GM19468 (cell line): ENCODE results near the gene NUPR1.
"Not testable (repeated sequence)": the region's sequence is repeated elsewhere in the genome, so short reads cannot be mapped to it uniquely, and the experiment has no call there.

Experiments
- ATAC-seq: cut with Tn5 transposase; IDR thresholded peaks from one replicate; pipeline ENCODE4 v1.9.1; 2021; ENCODE audit warnings: mild to moderate bottlenecking, moderate library complexity, moderate number of reproducible peaks; ENCODE audit not compliant: unreplicated experiment; ENCODE audit errors: extremely low read depth

The NUPR1 gene, protein sequence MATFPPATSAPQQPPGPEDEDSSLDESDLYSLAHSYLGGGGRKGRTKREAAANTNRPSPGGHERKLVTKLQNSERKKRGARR

DNA sequence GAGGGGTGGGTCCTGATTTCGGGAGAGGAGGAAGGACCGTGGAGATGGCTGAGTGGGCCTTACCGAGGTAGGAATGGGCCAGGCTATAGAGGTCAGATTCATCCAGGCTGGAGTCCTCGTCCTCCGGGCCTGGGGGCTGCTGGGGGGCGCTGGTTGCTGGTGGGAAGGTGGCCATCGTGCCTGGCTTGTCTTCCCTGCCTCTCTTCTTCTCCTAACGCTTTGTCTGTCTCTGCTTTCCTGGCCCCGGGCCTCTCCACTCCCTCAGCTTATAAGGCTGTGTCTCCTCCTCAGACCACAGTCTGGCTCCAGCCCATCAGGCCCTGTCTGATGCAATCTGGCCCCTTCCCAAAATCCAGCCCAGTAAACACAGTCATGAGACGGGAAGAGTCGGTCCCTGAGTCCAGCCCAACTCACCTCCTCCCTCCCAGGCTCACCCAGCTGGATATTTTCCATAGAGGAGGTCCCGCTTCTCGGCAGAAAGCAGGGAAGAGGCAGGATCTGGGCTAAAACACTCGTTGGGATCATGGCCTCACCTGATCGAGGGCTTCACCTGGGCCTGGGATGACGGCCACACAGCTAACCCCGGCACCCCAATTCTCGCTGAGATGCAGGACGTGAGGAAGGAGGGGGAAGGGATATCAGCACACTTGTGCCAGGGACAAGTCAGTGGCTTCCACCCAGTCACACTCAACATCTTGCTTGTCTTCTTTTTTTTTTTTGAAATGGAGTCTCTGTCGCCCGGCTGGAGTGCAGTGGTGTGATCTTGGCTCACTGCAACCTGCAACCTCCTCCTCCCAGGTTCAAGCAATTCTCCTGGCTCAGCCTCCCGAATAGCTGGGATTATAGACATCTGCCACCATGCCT lies at the start of gene NUPR1:
Gene NUPR1, minus strand, starts transcription at position 242 of the 864 bp plus-strand sequence. Its CDS starts 67 bp downstream, at position 175.
- no peak for ATAC-seq

GRCh38 chr16:28587386-28587785 lies 48.6 kb upstream of the NUPR1 start:
- no peak for ATAC-seq

DNA sequence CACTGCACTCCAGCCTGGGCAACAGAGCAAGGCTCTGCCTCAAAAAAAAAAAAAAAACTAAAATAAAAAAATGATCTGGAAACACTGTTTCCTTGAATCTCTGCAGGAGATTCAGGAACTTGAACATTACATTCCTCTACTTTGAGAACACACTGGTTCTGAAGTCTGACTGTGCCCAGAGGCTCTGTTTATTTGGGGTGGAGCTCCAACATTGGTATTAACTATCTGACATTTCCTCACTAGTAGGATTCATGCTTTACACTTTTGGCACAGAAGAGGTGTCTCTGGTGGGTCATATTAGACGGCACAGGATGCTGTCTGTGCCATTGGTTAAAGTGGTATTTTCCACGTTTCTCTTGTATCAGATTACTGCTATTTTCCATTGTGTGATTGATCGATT lies 47.7 kb upstream of the NUPR1 start:
- ATAC-seq: no peak

- ATAC-seq: no peak
Measured at GRCh38 chr16:28585674-28586073, 46.9 kb upstream of the NUPR1 start.

- ATAC-seq: no peak
Measured at GRCh38 chr16:28580726-28581315, 42.0 kb upstream of the NUPR1 start.

GRCh38 chr16:28575446-28576109 lies 36.8 kb upstream of the NUPR1 start:
- no peak for ATAC-seq

DNA sequence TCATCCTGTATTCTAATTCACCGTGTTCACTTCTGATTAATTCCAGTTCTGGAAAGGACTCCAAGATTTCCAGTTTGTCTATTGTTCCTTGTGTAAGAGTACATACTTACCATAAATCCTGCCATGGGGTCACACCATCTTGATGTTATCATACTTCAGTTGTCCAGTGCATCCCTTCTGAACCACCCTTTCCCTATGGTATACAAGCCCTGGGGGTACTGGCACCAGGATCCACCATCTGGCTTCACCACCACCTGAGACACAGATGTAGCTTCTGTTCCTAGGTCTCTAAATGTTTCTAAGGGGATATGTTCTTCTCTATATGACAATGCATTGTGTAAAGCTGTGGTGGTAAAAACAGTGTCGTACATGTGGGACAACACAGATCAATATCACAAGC lies 36.2 kb upstream of the NUPR1 start:
- no peak for ATAC-seq

DNA sequence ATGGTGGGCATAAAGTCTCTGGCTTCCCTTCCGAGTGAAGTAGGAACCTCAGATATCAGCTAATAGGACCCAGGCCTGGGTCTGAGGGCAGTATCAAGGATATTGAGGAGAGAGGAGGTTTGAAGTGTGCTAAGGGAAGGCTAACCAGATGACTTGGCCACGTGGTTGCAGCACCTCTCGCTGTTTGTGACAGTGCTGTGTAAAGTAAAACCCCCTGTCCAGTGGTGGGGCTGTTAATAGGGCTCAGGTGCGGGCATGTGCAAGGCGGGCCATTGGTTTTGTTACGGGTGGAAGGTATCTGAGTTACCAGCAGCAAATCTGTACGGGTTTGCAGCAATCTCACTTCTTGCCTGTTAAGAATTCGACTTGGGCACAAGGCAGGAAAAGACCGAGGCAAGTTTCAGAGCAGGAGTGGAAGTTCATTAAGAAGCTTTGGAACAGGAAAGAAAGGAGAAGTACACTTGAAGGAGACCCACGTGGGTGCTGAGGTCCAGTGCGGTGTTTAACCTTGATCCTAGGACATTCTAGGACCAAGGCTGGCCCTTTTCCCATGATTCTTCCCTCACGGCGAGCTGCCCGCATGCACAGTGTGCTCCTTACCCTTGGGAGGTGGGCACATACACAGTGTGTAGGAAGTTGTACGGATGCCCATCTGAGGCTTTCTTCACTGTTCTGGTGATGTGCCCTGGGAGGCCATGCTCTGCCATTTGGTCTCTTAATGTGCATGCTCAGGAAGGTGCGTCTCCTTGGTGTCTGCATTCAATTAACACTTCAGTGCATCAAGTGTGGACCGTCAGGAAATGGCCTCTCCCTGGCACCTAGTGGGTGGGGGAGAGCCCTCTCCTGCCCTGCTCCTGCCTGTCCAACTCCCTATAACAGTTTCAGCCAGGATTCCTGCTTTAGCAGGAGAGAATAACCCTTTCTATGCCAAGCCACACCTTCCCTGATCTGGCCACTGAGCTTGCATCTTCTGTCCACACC lies 35.3 kb upstream of the NUPR1 start:
- no peak for ATAC-seq

- ATAC-seq: no peak
Measured at GRCh38 chr16:28572696-28573510, 34.1 kb upstream of the NUPR1 start.

GRCh38 chr16:28569968-28570752 lies 31.4 kb upstream of the NUPR1 start:
- ATAC-seq: no peak

GRCh38 chr16:28569021-28569420 lies 30.2 kb upstream of the NUPR1 start:
- no peak for ATAC-seq

DNA sequence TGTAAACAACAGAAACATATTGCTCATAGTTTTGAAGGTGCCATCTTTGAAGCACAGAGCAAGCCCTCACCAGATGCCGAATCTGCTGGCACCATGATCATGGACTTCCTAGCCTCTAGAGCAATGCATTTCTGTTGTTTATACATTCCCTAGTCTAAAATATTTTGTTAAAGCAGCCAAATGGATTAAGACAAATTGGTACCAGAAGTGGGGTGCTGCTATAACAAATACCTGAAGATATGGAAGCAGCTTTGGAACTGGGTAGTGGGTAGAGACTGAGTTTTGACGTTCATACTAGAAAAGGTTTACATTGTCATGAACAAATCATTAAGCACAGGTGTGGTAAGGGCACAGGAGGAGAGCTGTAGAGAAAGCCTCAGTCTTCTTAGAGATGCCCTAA lies 28.5 kb upstream of the NUPR1 start:
- no peak for ATAC-seq

GRCh38 chr16:28566233-28566925 lies 27.6 kb upstream of the NUPR1 start:
- not testable (repeated sequence) for ATAC-seq

DNA sequence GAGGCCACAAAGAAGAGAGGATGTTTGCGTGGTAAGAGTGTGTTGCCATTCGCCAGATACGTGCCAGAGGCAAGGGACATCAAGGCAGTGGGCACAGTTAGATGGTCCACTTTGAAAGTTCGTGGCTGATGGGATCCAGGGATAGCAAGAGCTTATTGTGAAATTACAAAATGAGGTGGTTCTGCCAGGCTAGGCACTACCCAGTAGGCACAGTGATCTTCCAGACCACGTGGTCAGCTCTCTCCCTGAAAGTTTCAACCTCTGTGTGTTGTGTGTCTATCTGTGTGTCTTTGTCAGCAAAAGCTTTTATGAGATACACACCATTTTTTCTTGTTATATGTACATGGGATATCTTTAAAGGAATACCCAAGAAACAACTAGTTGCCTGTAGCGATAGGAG lies 24.4 kb upstream of the NUPR1 start:
- ATAC-seq: no peak

DNA sequence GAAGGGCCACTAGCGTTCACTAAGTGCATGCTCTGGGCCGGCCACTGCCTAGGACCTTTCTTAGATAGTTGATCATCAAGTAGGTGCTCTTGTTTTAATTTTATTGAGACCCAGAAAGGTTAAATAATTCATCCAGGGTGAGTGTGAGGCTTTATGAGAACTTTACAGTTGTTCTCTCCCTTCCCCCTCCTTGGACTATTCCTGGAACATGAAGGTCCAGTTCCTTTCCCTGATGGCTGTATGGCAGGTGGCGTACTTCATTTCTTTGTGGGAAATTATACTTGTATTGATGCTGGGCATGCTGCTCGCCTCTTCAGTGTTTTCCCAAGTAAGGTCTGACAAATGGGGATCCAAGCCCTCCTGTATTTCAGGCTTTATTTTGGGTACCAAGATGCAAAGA lies 23.4 kb upstream of the NUPR1 start:
- no peak for ATAC-seq

DNA sequence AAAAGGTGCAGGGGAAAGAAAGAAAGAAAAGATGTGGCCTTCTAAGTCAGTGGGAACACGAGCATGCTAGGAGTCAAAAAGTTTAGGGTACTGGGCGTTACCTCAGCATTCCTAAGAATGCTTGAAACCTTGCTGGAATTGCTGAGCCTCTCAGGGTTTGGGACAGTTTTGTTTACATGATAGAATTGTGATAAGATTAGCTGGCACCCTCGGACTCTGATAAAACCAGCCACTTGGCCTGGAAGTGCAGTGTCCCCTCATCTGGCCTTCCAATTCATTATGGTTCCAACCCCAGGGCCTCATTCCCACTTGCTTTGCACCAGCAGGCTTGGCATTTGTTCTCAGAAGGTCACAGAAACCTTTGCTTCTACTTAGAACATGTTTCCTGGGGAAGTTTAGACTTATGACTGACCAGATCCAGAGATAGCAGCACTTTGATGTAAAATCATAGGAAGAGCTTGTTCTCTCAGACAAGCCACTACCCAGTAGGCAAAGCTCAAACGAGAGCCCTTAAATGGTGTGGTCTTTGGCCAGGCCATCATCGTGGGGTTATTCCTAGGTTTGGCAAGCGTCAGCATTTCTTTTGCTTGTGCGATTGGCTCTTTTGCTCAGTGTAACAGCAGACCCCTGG lies 22.9 kb upstream of the NUPR1 start:
- ATAC-seq: no peak

DNA sequence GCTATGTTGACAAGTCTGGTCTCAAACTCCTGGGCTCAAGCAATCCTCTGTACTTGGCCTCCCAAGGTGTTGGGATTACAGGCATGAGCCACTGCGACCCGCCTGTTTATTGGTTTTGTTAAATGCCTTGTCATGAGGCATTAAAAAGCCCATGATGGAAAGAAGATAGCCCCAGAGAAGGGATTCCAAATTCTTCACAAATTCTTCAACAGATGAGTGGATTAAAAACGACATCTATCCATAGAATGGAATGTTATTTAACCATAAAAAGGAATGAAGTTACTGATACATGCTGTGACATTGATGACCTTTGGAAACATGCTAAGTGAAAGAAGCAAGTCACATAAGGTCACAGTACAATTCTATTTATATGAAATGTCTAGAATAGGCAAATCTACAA lies 19.7 kb upstream of the NUPR1 start:
- no peak for ATAC-seq
